Measurements from ENCODE around the gene PAQR5. TPM values are rescaled to one million over a fixed set of nuclear protein-coding genes. Genes with fewer than 3 reads are reported as not detected.

PAQR5 gene
- total RNA-seq, 1 experiment from 2014 or later = 20.3 TPM

DNA sequence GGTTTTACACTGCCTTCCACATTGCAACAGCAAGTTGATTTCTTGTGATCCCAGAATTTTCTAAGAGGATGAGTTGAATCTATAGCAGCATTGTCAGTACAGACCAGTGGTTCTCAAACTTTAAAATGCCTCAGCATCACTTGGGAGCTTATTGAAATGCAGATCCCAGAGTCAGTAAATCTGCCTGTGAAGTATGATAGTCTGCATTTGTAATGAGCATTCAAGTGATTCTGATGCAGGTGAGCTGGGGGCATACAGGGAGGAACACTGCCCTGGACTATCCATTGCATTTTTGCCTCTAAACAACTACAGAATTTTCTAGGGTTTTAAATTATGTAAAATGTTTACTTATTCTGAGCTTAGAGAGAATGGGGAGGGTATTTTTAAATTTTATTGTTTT, 27.5 kb upstream of the PAQR5 start:
- Mint-ChIP-seq H3K4me1 (ENCODE audit: insufficient read depth, unreplicated experiment) (no peaks in the 10 kb centered on the region), H3K27ac (ENCODE audit: low read depth, unreplicated experiment) (no peak overlapping the region), H3K9me3 (ENCODE audit: unreplicated experiment) (no peaks in the 10 kb centered on the region), H3K4me3 (ENCODE audit: unreplicated experiment) (no peak overlapping the region), H3K36me3 (ENCODE audit: insufficient read depth, unreplicated experiment) (peaks cover 3% of the 10 kb centered on the region), H3K27me3 (ENCODE audit: insufficient read depth, unreplicated experiment) (no peaks in the 10 kb centered on the region)
- intact Hi-C loops (cut with micrococcal nuclease) = no loop called here
- DNase-seq (ENCODE audit: unreplicated experiment) = no peak
- ChIA-PET POLR2A (interaction anchor here (0.9 kb wide), 1 partner anchor 11 kb away, joined by 3 read pairs; no protein-coding TSS in a partner anchor), CTCF (no interaction called here)
- TF ChIP-seq, protein P1, sequence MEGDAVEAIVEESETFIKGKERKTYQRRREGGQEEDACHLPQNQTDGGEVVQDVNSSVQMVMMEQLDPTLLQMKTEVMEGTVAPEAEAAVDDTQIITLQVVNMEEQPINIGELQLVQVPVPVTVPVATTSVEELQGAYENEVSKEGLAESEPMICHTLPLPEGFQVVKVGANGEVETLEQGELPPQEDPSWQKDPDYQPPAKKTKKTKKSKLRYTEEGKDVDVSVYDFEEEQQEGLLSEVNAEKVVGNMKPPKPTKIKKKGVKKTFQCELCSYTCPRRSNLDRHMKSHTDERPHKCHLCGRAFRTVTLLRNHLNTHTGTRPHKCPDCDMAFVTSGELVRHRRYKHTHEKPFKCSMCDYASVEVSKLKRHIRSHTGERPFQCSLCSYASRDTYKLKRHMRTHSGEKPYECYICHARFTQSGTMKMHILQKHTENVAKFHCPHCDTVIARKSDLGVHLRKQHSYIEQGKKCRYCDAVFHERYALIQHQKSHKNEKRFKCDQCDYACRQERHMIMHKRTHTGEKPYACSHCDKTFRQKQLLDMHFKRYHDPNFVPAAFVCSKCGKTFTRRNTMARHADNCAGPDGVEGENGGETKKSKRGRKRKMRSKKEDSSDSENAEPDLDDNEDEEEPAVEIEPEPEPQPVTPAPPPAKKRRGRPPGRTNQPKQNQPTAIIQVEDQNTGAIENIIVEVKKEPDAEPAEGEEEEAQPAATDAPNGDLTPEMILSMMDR (IDR thresholded peaks at IDR 0.05; ENCODE audit: unreplicated experiment) = no peak
- BruUV-seq (replicated peaks) = no TSS peak

- Mint-ChIP-seq H3K27me3 (ENCODE audit: insufficient read depth, unreplicated experiment) (no peaks in the 10 kb centered on the region), H3K4me1 (ENCODE audit: insufficient read depth, unreplicated experiment) (no peaks in the 10 kb centered on the region), H3K4me3 (ENCODE audit: unreplicated experiment) (no peak overlapping the region), H3K9me3 (ENCODE audit: unreplicated experiment) (no peaks in the 10 kb centered on the region), H3K27ac (ENCODE audit: low read depth, unreplicated experiment) (no peak overlapping the region), H3K36me3 (ENCODE audit: insufficient read depth, unreplicated experiment) (peaks cover 5% of the 10 kb centered on the region)
- intact Hi-C loops (cut with micrococcal nuclease) = no loop called here
- TF ChIP-seq, protein P1 (IDR thresholded peaks at IDR 0.05; ENCODE audit: unreplicated experiment) = no peak
- ChIA-PET POLR2A (no interaction called here), CTCF (no interaction called here)
- BruUV-seq (replicated peaks) = no TSS peak
- DNase-seq (ENCODE audit: unreplicated experiment) = no peak
These were observed 26.6 kb upstream of the PAQR5 start for GRCh38 chr15:69272139-69272538.

- H3K27me3 Mint-ChIP-seq (ENCODE audit: insufficient read depth, unreplicated experiment) = no peaks in the 10 kb centered on the region
- peaks cover 5% of the 10 kb centered on the region for H3K36me3 Mint-ChIP-seq (ENCODE audit: insufficient read depth, unreplicated experiment)
- H3K27ac Mint-ChIP-seq (ENCODE audit: low read depth, unreplicated experiment) = no peak overlapping the region
- POLR2A ChIA-PET = no interaction called here
- H3K9me3 Mint-ChIP-seq (ENCODE audit: unreplicated experiment) = no peaks in the 10 kb centered on the region
- no peak for DNase-seq (ENCODE audit: unreplicated experiment)
- no peaks in the 10 kb centered on the region for H3K4me1 Mint-ChIP-seq (ENCODE audit: insufficient read depth, unreplicated experiment)
- CTCF ChIA-PET = no interaction called here
- TF ChIP-seq, protein P1 (IDR thresholded peaks at IDR 0.05; ENCODE audit: unreplicated experiment) = no peak
- no TSS peak for BruUV-seq (replicated peaks)
- H3K4me3 Mint-ChIP-seq (ENCODE audit: unreplicated experiment) = no peak overlapping the region
- intact Hi-C loops (cut with micrococcal nuclease) = no loop called here
These were observed 25.8 kb upstream of the PAQR5 start for GRCh38 chr15:69272891-69273290.

GRCh38 chr15:69275074-69275670, 23.5 kb upstream of the PAQR5 start:
- no peaks in the 10 kb centered on the region for H3K4me1 Mint-ChIP-seq (ENCODE audit: insufficient read depth, unreplicated experiment)
- DNase-seq (ENCODE audit: unreplicated experiment) = no peak
- no peak overlapping the region for H3K4me3 Mint-ChIP-seq (ENCODE audit: unreplicated experiment)
- ChIA-PET CTCF (interaction anchor here (0.6 to 1.2 kb wide), 3 partner anchors 10 to 120 kb away, joined by 3 read pairs; no protein-coding TSS in a partner anchor), POLR2A (interaction anchor here (0.6 kb wide), 1 partner anchor 34 kb away, joined by 3 read pairs; no protein-coding TSS in a partner anchor)
- peaks cover 5% of the 10 kb centered on the region for H3K36me3 Mint-ChIP-seq (ENCODE audit: insufficient read depth, unreplicated experiment)
- intact Hi-C loops (cut with micrococcal nuclease) = no loop called here
- no peaks in the 10 kb centered on the region for H3K9me3 Mint-ChIP-seq (ENCODE audit: unreplicated experiment)
- no peak overlapping the region for H3K27ac Mint-ChIP-seq (ENCODE audit: low read depth, unreplicated experiment)
- TF ChIP-seq, protein P1 (IDR thresholded peaks at IDR 0.05; ENCODE audit: unreplicated experiment) = no peak
- no TSS peak for BruUV-seq (replicated peaks)
- no peaks in the 10 kb centered on the region for H3K27me3 Mint-ChIP-seq (ENCODE audit: insufficient read depth, unreplicated experiment)
